Stimulated activated CD8-positive, alpha-beta memory T cell treated with anti-CD3 and anti-CD28 coated beads, Interleukin-2, amount 100 ng/mL, for 1 hour (primary cell): ENCODE measurements around the gene MTG1.
"Not testable (repeated sequence)": the region's sequence is repeated elsewhere in the genome, so short reads cannot be mapped to it uniquely, and the experiment has no call there.

Experiments used
- DNase-seq, 2 donors: peaks; one replicate each; pipeline ENCODE4 v3.0.0-alpha.2; 2020; ENCODE audit warnings: low read depth in 2 of 2

The MTG1 gene

DNA sequence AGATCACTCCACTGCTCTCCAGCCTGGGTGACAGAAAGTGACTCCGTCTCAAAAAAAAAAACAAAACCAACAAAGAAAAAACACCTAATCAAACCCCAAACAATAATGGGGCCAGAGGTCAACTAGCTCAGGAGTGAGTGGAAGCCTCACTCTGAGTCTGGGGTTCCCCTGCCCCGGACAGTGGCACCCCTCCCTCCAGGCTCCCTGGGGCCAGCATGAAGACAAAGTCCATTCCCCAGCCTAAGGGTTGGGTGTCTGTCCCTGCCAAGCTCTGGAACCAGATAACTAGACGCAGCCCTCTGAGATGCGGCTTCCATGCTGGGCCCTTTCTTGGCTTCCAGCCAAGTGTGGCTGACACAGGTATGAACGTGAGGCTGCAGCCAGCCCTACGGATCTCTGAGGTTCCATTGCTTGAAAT, 34.4 kb upstream of the MTG1 start:
- DNase-seq = no peak

DNA sequence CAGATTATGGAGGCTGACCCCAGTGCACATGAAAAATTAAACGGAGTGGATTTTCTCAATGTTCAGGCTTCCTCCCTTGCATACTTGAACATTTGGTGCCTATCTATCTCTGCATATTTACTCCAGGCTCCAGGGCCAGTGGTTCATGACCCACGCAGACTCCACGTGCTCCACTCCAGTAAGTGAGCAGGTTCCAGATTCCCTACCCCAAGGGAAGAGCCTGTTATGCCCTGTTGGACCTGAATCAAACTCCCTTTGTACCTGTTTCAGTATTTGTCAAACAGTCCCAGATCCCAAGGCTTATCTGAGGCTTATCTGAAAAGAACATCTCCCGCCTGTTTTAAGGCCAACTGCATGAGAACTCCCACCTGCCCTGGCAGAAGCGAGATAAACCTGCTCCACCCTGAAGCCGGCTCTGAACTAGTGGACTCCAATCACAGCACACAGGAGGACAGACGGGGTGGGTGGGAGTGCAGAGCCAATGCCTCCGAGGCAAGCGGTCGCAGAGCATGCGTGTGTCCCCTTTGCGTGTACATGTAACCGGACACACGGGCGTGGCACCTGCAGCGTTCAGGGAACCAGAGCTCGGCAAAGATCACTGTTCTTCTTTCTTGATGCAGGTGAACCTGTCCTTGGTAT, 33.9 kb upstream of the MTG1 start:
- no peak for DNase-seq

GRCh38 chr10:133361227-133361626, 32.7 kb upstream of the MTG1 start:
- no peak for DNase-seq

DNA sequence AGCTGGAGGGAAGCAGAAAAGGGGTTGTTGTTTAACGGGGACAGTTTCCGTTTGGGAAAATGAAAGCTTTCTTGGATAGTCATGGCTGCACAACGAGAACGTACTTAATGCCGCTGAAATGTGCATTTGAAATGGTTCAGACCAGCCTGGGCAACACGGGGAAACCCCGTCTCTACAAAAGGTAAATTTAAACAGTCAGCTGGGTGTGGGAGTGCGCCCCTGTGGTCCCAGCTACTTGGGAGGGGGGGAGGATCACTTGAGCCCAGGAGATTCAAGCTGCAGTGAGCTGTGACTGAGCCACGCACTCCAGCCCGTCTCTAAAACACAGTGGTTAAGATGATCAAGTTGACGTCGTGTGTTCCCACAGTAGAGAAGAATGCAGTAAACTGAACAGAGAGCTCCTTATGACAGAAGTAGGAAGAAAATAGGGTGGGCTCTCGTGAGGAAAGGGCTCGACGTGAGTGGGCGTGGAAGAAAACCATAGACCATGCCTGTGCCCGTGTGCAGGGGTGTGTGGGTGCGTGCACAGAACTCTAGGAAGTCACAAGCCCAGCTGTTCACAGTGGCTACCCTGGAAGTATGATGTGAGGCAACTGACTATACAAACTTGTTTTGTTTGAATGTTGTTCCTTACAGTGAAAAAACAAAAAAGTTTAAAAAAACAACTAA, 32.0 kb upstream of the MTG1 start:
- DNase-seq = no peak

DNA sequence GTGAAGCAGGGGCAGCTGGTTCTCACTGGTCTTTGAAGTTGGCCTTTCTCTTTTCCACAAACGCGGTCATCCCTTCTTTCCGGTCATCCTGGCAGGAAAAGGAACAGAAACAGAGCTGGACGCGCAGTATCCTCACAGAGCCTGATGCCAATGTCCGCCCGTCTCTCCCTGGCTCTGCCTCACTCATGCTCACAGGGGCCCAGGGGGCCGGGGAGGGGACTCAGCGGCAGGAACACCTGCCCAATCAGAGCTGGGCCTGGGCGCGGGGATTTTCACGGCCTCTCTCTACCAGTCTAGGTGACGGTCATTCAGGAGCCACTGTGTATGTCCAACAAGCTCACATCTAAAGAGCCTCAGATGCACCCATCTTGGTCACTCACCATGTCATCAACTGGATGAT, 31.1 kb upstream of the MTG1 start:
- DNase-seq = no peak

- no peak for DNase-seq
These were observed 29.1 kb upstream of the MTG1 start for GRCh38 chr10:133364645-133365431.

DNA sequence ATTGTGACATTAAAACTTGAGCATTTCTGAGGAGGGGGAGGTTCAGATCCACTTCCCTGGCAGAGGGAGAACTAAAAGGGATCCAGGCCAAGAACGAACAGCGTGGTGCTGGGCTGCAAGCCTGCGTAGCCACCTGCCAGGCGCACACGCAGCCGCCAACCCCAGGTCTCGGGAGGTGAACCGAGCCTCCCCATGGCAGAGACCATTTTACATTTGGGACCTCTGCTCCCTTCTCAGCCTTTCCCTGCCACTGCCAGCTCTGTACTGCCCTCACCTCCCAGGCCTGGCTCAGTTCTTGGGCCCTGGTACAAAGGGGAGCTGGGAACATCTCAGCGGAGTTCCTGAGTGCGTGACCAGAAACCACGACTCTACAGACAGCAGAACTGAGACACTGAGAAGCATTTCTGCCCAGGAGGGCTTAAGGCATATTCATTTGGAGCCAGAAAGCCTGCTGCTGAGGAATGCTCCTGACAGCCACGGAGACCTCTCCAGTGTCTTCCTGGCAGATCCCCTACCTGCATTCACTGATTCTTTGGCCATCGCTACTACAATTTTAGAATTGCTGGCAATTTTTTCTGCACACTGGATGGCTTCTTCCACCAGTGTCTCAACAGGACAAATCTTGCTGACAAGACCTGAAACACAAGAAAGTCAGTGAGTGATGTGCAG, 28.4 kb upstream of the MTG1 start:
- DNase-seq = no peak

- DNase-seq = no peak
These were observed 27.9 kb upstream of the MTG1 start for GRCh38 chr10:133366130-133366478.

- no peak for DNase-seq
These were observed 27.2 kb upstream of the MTG1 start for GRCh38 chr10:133366751-133367150.

GRCh38 chr10:133367461-133367860, 26.5 kb upstream of the MTG1 start:
- DNase-seq = not testable (repeated sequence)

DNA sequence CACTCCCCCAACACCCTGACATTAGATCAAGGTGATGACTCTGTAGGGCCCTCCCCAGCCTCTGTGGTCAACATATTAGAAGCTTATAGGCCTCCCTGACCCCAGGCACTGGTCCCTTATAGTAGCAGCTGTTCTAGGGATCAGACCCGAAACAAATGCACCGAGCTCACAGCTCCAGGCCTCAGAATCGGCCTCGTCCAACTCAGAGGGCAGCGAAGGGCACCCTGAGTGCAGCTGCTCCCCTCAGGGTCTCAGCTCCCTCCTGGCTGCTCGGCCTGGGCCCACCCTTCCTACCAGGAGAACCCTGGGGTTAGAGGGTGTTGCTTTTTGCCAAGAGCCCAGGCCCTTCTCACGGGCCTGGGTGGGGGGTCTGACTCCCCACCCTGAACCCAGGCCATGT, 25.8 kb upstream of the MTG1 start:
- DNase-seq = no peak

DNA sequence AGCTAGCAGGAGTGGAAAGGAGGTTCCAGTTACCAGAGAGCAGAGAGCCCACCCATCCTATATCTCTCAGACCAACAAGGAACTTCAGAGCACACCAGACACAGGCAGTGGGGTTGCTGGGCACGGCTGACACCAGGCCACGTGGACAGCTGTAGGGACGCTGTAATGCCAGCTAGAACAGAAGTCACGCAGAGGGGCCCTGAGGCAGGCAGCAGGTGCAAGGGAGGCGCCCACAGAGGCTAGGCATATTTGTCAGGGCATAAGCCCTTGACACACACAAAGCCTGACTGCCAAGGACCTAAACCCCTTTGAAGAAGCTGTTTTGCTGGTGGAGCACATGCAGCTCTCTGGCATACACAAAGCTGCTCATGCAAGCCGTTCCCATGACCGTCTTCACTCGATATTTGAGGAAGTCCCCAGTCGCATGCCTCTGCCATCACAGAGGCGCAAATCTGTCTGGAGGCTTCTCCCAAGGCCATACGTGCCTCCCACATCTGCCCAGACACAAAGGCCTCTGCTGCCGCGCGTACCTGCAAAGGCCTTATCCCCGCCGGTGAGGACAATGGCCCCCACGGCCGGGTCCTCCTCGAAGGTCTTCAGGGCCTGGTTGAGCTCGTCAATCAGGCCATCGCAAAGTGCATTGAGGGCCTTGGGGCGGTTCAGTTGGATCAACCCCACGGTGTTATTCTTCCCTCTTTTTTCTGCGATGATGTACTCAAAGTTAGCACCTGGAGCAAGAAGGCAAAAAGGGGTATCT, 23.7 kb upstream of the MTG1 start:
- no peak for DNase-seq

DNA sequence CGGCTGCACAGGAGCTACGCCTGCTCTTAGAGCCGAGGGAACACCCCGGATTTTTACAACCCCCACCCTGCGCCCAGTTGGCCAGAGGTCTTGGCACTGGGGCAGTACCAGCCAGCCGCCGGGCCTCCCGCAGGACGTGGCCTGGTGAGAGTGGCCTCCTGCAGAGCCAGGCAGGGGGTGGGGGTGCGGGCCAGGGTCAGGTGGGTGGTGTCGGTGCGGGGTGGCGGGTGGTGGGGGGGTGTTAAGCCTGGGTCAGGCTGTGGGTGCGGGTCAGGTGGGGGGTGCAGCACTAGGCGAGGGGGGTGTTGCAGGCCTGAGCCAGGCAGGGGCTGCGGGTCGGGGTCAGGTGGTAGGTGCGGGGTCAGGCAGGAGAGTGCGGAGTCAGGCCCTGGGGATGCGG, 21.4 kb upstream of the MTG1 start:
- DNase-seq = no peak

GRCh38 chr10:133373174-133374090, 20.5 kb upstream of the MTG1 start, which contains the start of gene ECHS1:
TSS of gene ECHS1 (minus strand) at chr10:133373354. CDS start at chr10:133373333, 21 bp downstream.
- peak; percentile 80 to 88 for DNase-seq

DNA sequence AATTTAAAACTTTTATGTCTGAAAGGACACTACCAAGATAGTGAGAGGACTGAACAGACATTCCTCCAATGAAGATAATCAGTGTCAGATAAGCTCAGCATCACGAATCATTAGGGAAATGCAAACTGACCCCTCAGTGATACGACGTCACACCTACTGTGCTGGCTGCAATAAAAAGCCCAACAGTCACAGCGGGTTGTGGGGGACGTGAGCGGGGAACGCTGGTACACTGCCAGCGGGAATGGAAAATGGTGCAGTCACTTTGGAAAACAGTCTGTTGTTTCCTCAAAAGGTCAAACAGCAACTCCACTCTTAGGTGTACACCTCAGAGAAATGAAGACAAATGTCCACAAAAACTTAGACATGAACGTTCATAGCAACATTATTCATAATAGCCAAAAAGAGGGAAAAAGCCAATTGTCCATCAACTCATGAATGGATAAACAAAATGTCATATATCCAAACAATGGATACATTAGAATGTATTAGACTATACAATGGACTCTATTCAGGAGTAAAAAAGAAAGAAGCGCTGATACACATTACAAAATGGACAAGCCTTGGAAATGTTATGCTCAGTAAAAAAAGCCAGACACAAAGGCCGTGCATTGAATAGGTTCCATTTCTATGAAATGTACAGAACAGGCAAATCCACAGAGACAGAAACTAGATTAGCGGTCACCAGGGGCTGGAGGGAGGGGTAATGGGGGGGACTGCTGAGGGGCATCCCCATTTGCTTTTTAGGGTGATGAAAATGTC, 18.4 kb upstream of the MTG1 start:
- DNase-seq = no peak

DNA sequence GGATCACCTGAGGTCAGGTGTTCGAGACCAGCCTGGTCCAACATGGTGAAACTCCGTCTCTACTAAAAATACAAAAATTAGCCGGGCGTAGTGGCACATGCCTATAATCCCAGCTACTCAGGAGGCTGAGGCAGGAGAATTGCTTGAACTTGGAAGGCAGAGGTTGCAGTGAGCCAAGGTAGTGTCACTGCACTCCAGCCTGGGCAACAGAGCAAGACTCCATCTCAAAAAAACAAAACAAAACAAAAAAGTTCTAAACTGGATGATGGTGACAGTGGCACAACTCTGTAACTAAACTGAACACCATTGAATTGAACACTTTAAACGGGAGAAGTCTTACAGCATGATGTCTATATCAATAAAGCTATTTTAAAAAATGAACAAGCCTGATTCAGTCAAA, 17.8 kb upstream of the MTG1 start:
- DNase-seq = not testable (repeated sequence)

DNA sequence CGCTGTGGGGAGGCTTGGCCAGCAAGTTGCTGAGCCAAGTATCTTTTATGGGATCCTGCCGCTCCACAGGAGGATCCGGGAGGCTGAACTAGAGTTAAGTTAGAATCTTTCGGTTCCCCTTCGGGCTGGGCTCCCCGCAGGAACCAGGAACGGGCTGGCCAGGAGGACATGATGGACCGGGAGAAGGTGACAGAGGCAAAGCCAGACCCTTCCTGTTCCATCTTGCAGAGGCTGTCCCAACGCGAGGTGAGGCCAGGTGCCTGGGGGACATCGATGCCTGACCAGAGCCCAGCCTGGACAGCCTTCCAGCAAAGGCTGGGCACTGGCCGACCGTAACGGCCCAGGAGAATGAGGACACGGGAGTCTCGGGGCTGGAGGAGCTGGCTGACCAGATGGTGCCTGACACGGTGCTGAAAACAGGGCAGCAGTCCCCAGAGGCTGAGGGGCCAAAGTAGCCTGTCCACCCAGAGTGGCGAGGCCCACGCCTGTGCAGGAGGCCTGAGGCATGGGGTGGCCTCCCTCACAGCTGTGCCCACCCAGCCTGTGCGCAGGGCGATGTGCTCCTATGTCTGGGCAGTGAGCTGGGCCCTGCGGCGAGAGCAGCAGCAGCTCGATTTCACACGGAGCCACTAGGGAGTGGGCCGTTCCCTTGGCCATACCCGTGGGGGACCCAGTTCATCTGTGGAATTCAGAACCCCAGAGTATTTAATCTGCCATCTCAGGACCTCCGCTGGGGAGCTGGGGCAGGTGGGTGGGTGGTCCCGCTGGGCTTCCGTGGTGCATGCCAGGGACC, 16.7 kb upstream of the MTG1 start:
- DNase-seq = no peak

DNA sequence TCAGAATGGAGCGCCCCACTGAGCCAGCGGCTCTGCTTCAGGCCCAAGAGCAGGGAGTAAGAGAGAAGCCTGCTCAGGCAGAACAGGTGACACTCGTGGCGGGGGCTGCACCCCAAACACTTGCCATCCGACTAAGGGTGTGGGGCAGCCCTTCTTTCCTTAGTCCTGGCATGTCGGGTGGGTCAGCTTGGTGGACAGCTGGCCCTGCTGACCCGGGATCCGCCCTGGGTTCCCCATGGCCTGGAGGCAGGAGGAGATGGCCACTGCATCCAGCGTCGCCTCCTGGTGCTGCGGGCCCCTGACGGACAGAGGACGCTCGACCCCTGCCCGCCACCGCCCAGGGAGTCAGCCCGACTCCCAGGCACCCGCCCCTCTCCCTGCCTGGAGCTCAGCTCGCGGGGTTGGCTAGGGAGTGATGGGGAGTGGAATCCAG, 16.1 kb upstream of the MTG1 start:
- DNase-seq = no peak
